Measurements from ENCODE around the gene EIF3D. TPM values are rescaled to one million over a fixed set of nuclear protein-coding genes. Genes with fewer than 3 reads are reported as not detected.

EIF3D gene
- total and polyA plus RNA-seq, 9 of the 15 experiments (the other 6 are each of a cell fraction or from before 2014, with no cell fraction given), result 191 to 422 (median 279) TPM

DNA sequence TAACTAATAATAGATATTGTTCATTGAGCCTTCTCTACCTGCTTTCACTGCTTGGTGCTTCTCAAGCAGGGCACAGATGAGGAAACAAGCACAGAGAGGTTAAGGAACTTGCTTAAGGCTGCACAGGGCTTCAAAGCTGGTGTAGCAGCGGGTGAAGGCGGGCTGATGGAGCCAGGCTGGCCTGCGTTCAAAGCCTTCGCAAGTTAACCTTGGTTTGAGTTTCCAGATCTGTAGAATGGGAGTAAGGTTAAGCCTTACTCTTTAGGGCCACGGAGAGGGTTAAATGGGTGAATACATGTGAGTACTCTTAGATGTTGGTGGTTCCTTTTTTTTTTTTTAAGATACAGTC is 36.2 kb upstream of the EIF3D start:
- FAIRE-seq, result no peak
- no peak overlapping the region for H3K4me2 ChIP-seq (ENCODE audit: insufficient read depth, low read length)
- DNase-seq (ENCODE audit: extremely low read depth in 1 of 4, low spot score in 3 of 4), result no peak
- intact Hi-C loops (cut with micrococcal nuclease), result no loop called here
- ATAC-seq, result no peak
- no peak overlapping the region for H3K9ac ChIP-seq (ENCODE audit: insufficient read depth in 1 of 2, low read depth in 2 of 2, low read length in 2 of 2)
- peaks cover 0 to 16% of the 10 kb centered on the region in 2 experiments; a peak in 4 of 5 replicates for H3K4me1 ChIP-seq (replicated peaks in 1 of 2; ENCODE audit: control insufficient read depth in 2 of 2, insufficient read depth in 2 of 2, low read length in 2 of 2)
- no peak overlapping the region for H3K27ac ChIP-seq (ENCODE audit: extremely low read depth, low read depth, low read length)
- BruUV-seq (replicated peaks), result no TSS peak
- no peaks in the 10 kb centered on the region for H3K79me2 ChIP-seq (ENCODE audit: control insufficient read depth, insufficient read depth, low read length)
- ChIA-PET POLR2A (interaction anchor here (1.0 kb wide), 1 partner anchor 216 kb away, joined by 6 read pairs; no protein-coding TSS in a partner anchor), CTCF (ENCODE audit: low intra/inter-chr PET ratio) (no interaction called here)
- no peaks in the 10 kb centered on the region for H4K20me1 ChIP-seq (replicated peaks; ENCODE audit: control insufficient read depth, insufficient read depth, low read length)
- H3K9me3 ChIP-seq (replicated peaks; ENCODE audit: control insufficient read depth, insufficient read depth, low read depth, low read length), result no peaks in the 10 kb centered on the region
- in situ Hi-C loops (cut with MboI), result no loop called here
- no peak overlapping the region for H3K4me3 ChIP-seq
- no peaks in the 10 kb centered on the region for H3K36me3 ChIP-seq (ENCODE audit: control insufficient read depth, insufficient read depth, low read length)
- WGBS (ENCODE audit: insufficient coverage, low coverage, missing lambda C conversion rate), result 12% methylated on average over 5 of the region's 5 CpGs
- H3K9me1 ChIP-seq (ENCODE audit: control insufficient read depth, insufficient read depth, low read length), result no peaks in the 10 kb centered on the region
- no peak overlapping the region for H2AFZ ChIP-seq (ENCODE audit: low read depth, low read length)
- H3K27me3 ChIP-seq (ENCODE audit: control insufficient read depth in 2 of 2, insufficient read depth in 2 of 2, low read length in 2 of 2), result peaks cover 12 to 25% of the 10 kb centered on the region in 2 experiments; a peak in 3 of 5 replicates
- peak; percentile 52 for TF ChIP-seq RBM25 (IDR thresholded peaks at IDR 0.05; ENCODE audit: low read depth, low read length, severe bottlenecking)
- TF ChIP-seq, protein P1, sequence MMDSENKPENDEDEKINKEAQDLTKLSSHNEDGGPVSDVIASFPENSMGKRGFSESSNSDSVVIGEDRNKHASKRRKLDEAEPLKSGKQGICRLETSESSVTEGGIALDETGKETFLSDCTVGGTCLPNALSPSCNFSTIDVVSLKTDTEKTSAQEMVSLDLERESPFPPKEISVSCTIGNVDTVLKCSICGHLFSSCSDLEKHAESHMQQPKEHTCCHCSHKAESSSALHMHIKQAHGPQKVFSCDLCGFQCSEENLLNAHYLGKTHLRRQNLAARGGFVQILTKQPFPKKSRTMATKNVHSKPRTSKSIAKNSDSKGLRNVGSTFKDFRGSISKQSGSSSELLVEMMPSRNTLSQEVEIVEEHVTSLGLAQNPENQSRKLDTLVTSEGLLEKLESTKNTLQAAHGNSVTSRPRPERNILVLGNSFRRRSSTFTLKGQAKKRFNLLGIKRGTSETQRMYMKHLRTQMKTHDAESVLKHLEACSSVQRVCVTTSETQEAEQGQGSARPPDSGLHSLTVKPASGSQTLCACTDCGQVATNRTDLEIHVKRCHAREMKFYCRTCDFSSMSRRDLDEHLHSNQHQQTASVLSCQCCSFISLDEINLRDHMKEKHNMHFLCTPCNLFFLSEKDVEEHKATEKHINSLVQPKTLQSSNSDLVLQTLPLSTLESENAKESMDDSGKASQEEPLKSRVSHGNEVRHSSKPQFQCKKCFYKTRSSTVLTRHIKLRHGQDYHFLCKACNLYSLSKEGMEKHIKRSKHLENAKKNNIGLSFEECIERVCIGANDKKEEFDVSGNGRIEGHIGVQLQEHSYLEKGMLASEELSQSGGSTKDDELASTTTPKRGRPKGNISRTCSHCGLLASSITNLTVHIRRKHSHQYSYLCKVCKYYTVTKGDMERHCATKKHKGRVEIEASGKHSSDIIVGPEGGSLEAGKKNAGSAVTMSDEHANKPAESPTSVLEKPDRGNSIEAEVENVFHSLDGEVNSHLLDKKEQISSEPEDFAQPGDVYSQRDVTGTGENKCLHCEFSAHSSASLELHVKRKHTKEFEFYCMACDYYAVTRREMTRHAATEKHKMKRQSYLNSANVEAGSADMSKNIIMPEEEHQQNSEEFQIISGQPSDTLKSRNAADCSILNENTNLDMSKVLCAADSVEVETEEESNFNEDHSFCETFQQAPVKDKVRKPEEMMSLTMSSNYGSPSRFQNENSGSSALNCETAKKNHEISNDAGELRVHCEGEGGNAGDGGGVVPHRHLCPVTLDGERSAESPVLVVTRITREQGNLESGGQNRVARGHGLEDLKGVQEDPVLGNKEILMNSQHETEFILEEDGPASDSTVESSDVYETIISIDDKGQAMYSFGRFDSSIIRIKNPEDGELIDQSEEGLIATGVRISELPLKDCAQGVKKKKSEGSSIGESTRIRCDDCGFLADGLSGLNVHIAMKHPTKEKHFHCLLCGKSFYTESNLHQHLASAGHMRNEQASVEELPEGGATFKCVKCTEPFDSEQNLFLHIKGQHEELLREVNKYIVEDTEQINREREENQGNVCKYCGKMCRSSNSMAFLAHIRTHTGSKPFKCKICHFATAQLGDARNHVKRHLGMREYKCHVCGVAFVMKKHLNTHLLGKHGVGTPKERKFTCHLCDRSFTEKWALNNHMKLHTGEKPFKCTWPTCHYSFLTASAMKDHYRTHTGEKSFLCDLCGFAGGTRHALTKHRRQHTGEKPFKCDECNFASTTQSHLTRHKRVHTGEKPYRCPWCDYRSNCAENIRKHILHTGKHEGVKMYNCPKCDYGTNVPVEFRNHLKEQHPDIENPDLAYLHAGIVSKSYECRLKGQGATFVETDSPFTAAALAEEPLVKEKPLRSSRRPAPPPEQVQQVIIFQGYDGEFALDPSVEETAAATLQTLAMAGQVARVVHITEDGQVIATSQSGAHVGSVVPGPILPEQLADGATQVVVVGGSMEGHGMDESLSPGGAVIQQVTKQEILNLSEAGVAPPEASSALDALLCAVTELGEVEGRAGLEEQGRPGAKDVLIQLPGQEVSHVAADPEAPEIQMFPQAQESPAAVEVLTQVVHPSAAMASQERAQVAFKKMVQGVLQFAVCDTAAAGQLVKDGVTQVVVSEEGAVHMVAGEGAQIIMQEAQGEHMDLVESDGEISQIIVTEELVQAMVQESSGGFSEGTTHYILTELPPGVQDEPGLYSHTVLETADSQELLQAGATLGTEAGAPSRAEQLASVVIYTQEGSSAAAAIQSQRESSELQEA (IDR thresholded peaks at IDR 0.05; ENCODE audit: low read depth), result no peak
- no peak for TF ChIP-seq FOXA3 (CRISPR knock-in tag; conservative IDR thresholded peaks at IDR 0.05 in 1 of 2, IDR thresholded peaks at IDR 0.05 in 1 of 2)
- TF ChIP-seq, protein P2, sequence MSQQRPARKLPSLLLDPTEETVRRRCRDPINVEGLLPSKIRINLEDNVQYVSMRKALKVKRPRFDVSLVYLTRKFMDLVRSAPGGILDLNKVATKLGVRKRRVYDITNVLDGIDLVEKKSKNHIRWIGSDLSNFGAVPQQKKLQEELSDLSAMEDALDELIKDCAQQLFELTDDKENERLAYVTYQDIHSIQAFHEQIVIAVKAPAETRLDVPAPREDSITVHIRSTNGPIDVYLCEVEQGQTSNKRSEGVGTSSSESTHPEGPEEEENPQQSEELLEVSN (IDR thresholded peaks at IDR 0.05; ENCODE audit: borderline replicate concordance in 1 of 2, extremely low read depth in 1 of 2, insufficient read depth in 1 of 2, insufficient read length in 1 of 2, low read depth in 1 of 2, low read length in 1 of 2, poor library complexity in 1 of 2, severe bottlenecking in 1 of 2), result no peak
- TF ChIP-seq, protein P3, sequence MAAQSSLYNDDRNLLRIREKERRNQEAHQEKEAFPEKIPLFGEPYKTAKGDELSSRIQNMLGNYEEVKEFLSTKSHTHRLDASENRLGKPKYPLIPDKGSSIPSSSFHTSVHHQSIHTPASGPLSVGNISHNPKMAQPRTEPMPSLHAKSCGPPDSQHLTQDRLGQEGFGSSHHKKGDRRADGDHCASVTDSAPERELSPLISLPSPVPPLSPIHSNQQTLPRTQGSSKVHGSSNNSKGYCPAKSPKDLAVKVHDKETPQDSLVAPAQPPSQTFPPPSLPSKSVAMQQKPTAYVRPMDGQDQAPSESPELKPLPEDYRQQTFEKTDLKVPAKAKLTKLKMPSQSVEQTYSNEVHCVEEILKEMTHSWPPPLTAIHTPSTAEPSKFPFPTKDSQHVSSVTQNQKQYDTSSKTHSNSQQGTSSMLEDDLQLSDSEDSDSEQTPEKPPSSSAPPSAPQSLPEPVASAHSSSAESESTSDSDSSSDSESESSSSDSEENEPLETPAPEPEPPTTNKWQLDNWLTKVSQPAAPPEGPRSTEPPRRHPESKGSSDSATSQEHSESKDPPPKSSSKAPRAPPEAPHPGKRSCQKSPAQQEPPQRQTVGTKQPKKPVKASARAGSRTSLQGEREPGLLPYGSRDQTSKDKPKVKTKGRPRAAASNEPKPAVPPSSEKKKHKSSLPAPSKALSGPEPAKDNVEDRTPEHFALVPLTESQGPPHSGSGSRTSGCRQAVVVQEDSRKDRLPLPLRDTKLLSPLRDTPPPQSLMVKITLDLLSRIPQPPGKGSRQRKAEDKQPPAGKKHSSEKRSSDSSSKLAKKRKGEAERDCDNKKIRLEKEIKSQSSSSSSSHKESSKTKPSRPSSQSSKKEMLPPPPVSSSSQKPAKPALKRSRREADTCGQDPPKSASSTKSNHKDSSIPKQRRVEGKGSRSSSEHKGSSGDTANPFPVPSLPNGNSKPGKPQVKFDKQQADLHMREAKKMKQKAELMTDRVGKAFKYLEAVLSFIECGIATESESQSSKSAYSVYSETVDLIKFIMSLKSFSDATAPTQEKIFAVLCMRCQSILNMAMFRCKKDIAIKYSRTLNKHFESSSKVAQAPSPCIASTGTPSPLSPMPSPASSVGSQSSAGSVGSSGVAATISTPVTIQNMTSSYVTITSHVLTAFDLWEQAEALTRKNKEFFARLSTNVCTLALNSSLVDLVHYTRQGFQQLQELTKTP (IDR thresholded peaks at IDR 0.05; ENCODE audit: low read depth in 1 of 2, partially characterized antibody in 2 of 2), result no peak

All from K562 (cell line).